ENCODE results near the gene LRRC47. TPM values are rescaled to one million over a fixed set of nuclear protein-coding genes. Genes with fewer than 3 reads are reported as not detected.

LRRC47 gene
- total and polyA plus RNA-seq, 2 of the 13 experiments (the other 11 are each of a cell fraction or from before 2014, with no cell fraction given) = 18.3 to 52.5 TPM

DNA sequence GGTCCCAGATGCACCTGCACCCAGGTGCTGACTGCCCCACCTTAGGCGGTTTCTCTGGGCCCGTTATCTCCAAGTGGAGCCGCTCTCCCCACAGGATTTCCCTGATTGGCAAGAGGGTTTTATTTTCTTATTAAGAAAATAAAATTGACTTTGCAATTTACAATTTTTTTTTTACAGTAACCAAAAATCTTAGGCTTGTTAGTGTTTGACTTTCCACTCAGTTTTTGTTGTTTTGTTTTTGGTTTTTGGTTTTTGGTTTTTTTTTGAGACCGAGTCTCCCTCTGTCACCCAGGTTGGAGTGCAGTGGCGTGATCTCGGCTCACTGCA lies 48.8 kb downstream of the LRRC47 start:
- no peak overlapping the region for H3K9ac ChIP-seq (ENCODE audit: insufficient read depth, low read depth, low read length)
- no peak overlapping the region for H2AFZ ChIP-seq (ENCODE audit: low read length)
- intact Hi-C loops (cut with micrococcal nuclease; ENCODE audit: unreplicated experiment) = no loop called here
- peaks cover 6% of the 10 kb centered on the region for H3K79me2 ChIP-seq (ENCODE audit: insufficient read depth, low read length)
- H3K4me3 ChIP-seq (replicated peaks in 1 of 3; ENCODE audit: insufficient read depth in 1 of 3, low read depth in 2 of 3, low read length in 3 of 3) = peak overlapping the region; percentile 72 to 96 (median 84); a peak in 5 of 6 replicates
- H3K9me3 ChIP-seq (ENCODE audit: low read length) = no peaks in the 10 kb centered on the region
- 30% methylated on average over 6 of the region's 6 CpGs for WGBS (ENCODE audit: low lambda C conversion rate)
- ChIA-PET POLR2A (interaction anchor here (0.6 kb wide), 1 partner anchor 8 kb away, joined by 3 read pairs; no protein-coding TSS in a partner anchor), CTCF (ENCODE audit: low intra/inter-chr PET ratio, low total read pairs) (no interaction called here)
- H3K27me3 ChIP-seq (ENCODE audit: control insufficient read depth in 1 of 2, insufficient read depth in 2 of 2, low read length in 2 of 2) = peaks cover 5 to 16% of the 10 kb centered on the region in 2 experiments; a peak in 4 of 5 replicates
- H3K4me1 ChIP-seq (ENCODE audit: insufficient read depth, low read length) = peaks cover 31% of the 10 kb centered on the region
- H3K4me2 ChIP-seq (ENCODE audit: low read depth, low read length) = peak overlapping the region; percentile 85
- H3K36me3 ChIP-seq (replicated peaks in 1 of 2; ENCODE audit: control insufficient read depth in 1 of 2, insufficient read depth in 2 of 2, low read length in 2 of 2) = peaks cover 0 to 8% of the 10 kb centered on the region in 2 experiments; a peak in 3 of 5 replicates
- TF ChIP-seq NCOA1 (CRISPR knock-in tag; IDR thresholded peaks at IDR 0.05) = no peak
- H4K20me1 ChIP-seq (ENCODE audit: insufficient read depth, low read length) = no peaks in the 10 kb centered on the region
- in situ Hi-C loops (cut with HindIII; ENCODE audit: extremely low pct_ligation_motif_present, low pct_unique_long_range_greater_than_20kb) = no loop called here
- ATAC-seq = no peak
- H3K27ac ChIP-seq (ENCODE audit: extremely low read length, insufficient read depth, low read length) = no peak overlapping the region
- no TSS peak for BruUV-seq (replicated peaks)
- no peak for FAIRE-seq
- no peak for DNase-seq (ENCODE audit: low spot score)

DNA sequence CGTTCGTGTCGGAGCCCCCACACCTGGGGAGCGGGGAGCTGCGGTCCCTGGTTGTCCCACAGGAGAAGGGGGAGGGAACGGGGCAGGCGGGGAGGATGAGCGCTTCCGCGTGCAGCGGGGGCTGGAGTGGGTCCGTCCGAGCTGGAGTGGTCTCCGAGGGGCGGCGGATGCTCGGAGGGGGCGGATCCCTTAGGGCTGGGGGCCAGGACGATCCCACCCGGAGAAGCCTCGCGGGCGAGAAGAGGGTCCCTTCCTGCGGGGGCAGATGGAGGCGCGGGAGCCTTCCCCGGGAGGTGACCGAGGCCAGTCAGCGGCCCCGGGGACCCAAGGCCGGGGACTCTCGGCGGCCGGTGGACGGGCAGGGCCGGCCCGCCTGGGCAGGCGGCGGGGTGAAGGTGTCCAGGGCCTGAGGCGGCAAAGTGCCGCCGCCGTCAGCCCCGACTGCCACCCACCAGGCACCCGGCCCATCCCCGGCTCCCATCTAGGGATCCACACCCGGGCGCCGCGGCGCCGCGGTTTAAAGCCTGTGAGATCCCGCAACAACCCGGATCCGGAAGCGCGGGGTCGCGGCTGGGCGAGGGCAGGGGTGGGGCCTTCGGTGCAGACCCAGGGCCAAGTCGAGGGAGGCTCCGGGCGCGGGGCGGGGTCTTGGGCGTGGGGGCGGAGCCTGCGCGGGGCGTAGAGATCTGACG lies 49.3 kb downstream of the LRRC47 start:
- H3K27ac ChIP-seq (ENCODE audit: extremely low read length, insufficient read depth, low read length) = no peak overlapping the region
- peaks cover 0 to 13% of the 10 kb centered on the region in 2 experiments; a peak in 3 of 5 replicates for H3K36me3 ChIP-seq (replicated peaks in 1 of 2; ENCODE audit: control insufficient read depth in 1 of 2, insufficient read depth in 2 of 2, low read length in 2 of 2)
- 0% methylated on average over 5 of the region's 73 CpGs for WGBS (ENCODE audit: low lambda C conversion rate)
- intact Hi-C loops (cut with micrococcal nuclease; ENCODE audit: unreplicated experiment) (no loop called here), in situ Hi-C loops (cut with HindIII; ENCODE audit: extremely low pct_ligation_motif_present, low pct_unique_long_range_greater_than_20kb) (no loop called here)
- H3K27me3 ChIP-seq (ENCODE audit: control insufficient read depth in 1 of 2, insufficient read depth in 2 of 2, low read length in 2 of 2) = peaks cover 3 to 11% of the 10 kb centered on the region in 2 experiments; a peak in 3 of 5 replicates
- peak overlapping the region; percentile 78 for H3K9ac ChIP-seq (ENCODE audit: insufficient read depth, low read depth, low read length)
- BruUV-seq (replicated peaks) = no TSS peak
- peak overlapping the region; percentile 85 for H3K4me2 ChIP-seq (ENCODE audit: low read depth, low read length)
- DNase-seq (ENCODE audit: low spot score) (peak; percentile 74), FAIRE-seq (no peak), ATAC-seq (peak; percentile 96)
- ChIA-PET CTCF (ENCODE audit: low intra/inter-chr PET ratio, low total read pairs) (no interaction called here), POLR2A (no interaction called here)
- peaks cover 31% of the 10 kb centered on the region for H3K4me1 ChIP-seq (ENCODE audit: insufficient read depth, low read length)
- H2AFZ ChIP-seq (ENCODE audit: low read length) = no peak overlapping the region
- peak overlapping the region; percentile 72 to 96 (median 84) for H3K4me3 ChIP-seq (replicated peaks in 1 of 3; ENCODE audit: insufficient read depth in 1 of 3, low read depth in 2 of 3, low read length in 3 of 3)
- H3K79me2 ChIP-seq (ENCODE audit: insufficient read depth, low read length) = peaks cover 6% of the 10 kb centered on the region
- H3K9me3 ChIP-seq (ENCODE audit: low read length) = no peaks in the 10 kb centered on the region
- no peaks in the 10 kb centered on the region for H4K20me1 ChIP-seq (ENCODE audit: insufficient read depth, low read length)
- TF ChIP-seq FOXJ3 (CRISPR knock-in tag; IDR thresholded peaks at IDR 0.05; ENCODE audit: borderline replicate concordance) (no peak), AGO1 (IDR thresholded peaks at IDR 0.05; ENCODE audit: low read depth, low read length, poor library complexity, severe bottlenecking) (peak; percentile 45), AKNA (CRISPR knock-in tag; IDR thresholded peaks at IDR 0.05; ENCODE audit: borderline replicate concordance) (no peak), ASH2L (IDR thresholded peaks at IDR 0.05; ENCODE audit: insufficient read length, low read depth, low read length) (peak; percentile 35), ZBTB39 (CRISPR knock-in tag; IDR thresholded peaks at IDR 0.05) (no peak)
- TF ChIP-seq, protein P1, sequence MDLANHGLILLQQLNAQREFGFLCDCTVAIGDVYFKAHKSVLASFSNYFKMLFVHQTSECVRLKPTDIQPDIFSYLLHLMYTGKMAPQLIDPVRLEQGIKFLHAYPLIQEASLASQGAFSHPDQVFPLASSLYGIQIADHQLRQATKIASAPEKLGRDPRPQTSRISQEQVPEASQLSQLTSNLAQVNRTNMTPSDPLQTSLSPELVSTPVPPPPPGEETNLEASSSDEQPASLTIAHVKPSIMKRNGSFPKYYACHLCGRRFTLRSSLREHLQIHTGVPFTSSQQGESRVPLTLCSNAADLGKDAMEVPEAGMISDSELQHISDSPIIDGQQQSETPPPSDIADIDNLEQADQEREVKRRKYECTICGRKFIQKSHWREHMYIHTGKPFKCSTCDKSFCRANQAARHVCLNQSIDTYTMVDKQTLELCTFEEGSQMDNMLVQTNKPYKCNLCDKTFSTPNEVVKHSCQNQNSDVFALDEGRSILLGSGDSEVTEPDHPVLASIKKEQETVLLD (CRISPR knock-in tag; IDR thresholded peaks at IDR 0.05; ENCODE audit: low read depth) = peak; percentile 37; the same call in 1 of the 2 replicates
